ENCODE data around the gene MYT1.
"Not testable (repeated sequence)": the region's sequence is repeated elsewhere in the genome, so short reads cannot be mapped to it uniquely, and the experiment has no call there.

The MYT1 gene

GRCh38 chr20:64130271-64130670 lies 34.0 kb upstream of the MYT1 start:
- Histone ChIP-seq H3K9ac (ENCODE audit: low read depth, low read length) (no peak overlapping the region), H3K36me3 (ENCODE audit: control insufficient read depth, insufficient read depth, low read length) (no peaks in the 10 kb centered on the region), H3K4me1 (ENCODE audit: control insufficient read depth, insufficient read depth, low read length) (no peaks in the 10 kb centered on the region), H3K27me3 (ENCODE audit: control insufficient read depth, insufficient read depth, low read length) (no peaks in the 10 kb centered on the region), H3K4me3 (ENCODE audit: low read depth, low read length) (no peak overlapping the region), H3K9me3 (ENCODE audit: control insufficient read depth, insufficient read depth, low read length) (no peaks in the 10 kb centered on the region)

GRCh38 chr20:64130876-64131275 lies 33.4 kb upstream of the MYT1 start:
- Histone ChIP-seq H3K9ac (ENCODE audit: low read depth, low read length) (no peak overlapping the region), H3K27me3 (ENCODE audit: control insufficient read depth, insufficient read depth, low read length) (no peaks in the 10 kb centered on the region), H3K4me1 (ENCODE audit: control insufficient read depth, insufficient read depth, low read length) (no peaks in the 10 kb centered on the region), H3K9me3 (ENCODE audit: control insufficient read depth, insufficient read depth, low read length) (no peaks in the 10 kb centered on the region), H3K36me3 (ENCODE audit: control insufficient read depth, insufficient read depth, low read length) (no peaks in the 10 kb centered on the region), H3K4me3 (ENCODE audit: low read depth, low read length) (no peak overlapping the region)

GRCh38 chr20:64131406-64131805 lies 32.8 kb upstream of the MYT1 start:
- Histone ChIP-seq H3K9me3 (ENCODE audit: control insufficient read depth, insufficient read depth, low read length) (no peaks in the 10 kb centered on the region), H3K4me1 (ENCODE audit: control insufficient read depth, insufficient read depth, low read length) (no peaks in the 10 kb centered on the region)

GRCh38 chr20:64133951-64134407 lies 30.3 kb upstream of the MYT1 start:
- H3K4me3 ChIP-seq (ENCODE audit: low read depth, low read length): no peak overlapping the region
- H3K4me1 ChIP-seq (ENCODE audit: control insufficient read depth, insufficient read depth, low read length): no peaks in the 10 kb centered on the region
- H3K9ac ChIP-seq (ENCODE audit: low read depth, low read length): no peak overlapping the region

More at GRCh38 chr20:64131406-64131805, 32.8 kb upstream of the MYT1 start:
- H3K4me3 ChIP-seq (ENCODE audit: low read depth, low read length): no peak overlapping the region
- H3K36me3 ChIP-seq (ENCODE audit: control insufficient read depth, insufficient read depth, low read length): no peaks in the 10 kb centered on the region
- no peak overlapping the region for H3K9ac ChIP-seq (ENCODE audit: low read depth, low read length)
- H3K27me3 ChIP-seq (ENCODE audit: control insufficient read depth, insufficient read depth, low read length): no peaks in the 10 kb centered on the region

GRCh38 chr20:64134744-64135143 lies 29.5 kb upstream of the MYT1 start:
- H3K9ac ChIP-seq (ENCODE audit: low read depth, low read length); H3K27me3 ChIP-seq (ENCODE audit: control insufficient read depth, insufficient read depth, low read length); H3K4me1 ChIP-seq (ENCODE audit: control insufficient read depth, insufficient read depth, low read length); H3K4me3 ChIP-seq (ENCODE audit: low read depth, low read length); H3K36me3 ChIP-seq (ENCODE audit: control insufficient read depth, insufficient read depth, low read length); H3K9me3 ChIP-seq (ENCODE audit: control insufficient read depth, insufficient read depth, low read length): not testable (repeated sequence)

More at GRCh38 chr20:64133951-64134407, 30.3 kb upstream of the MYT1 start:
- Histone ChIP-seq H3K27me3 (ENCODE audit: control insufficient read depth, insufficient read depth, low read length) (no peaks in the 10 kb centered on the region), H3K9me3 (ENCODE audit: control insufficient read depth, insufficient read depth, low read length) (no peaks in the 10 kb centered on the region), H3K36me3 (ENCODE audit: control insufficient read depth, insufficient read depth, low read length) (no peaks in the 10 kb centered on the region)

GRCh38 chr20:64136004-64136710 lies 28.1 kb upstream of the MYT1 start:
- Histone ChIP-seq H3K36me3 (ENCODE audit: control insufficient read depth, insufficient read depth, low read length) (no peaks in the 10 kb centered on the region), H3K4me3 (ENCODE audit: low read depth, low read length) (no peak overlapping the region), H3K9me3 (ENCODE audit: control insufficient read depth, insufficient read depth, low read length) (no peaks in the 10 kb centered on the region), H3K4me1 (ENCODE audit: control insufficient read depth, insufficient read depth, low read length) (peaks cover 2% of the 10 kb centered on the region), H3K9ac (ENCODE audit: low read depth, low read length) (no peak overlapping the region), H3K27me3 (ENCODE audit: control insufficient read depth, insufficient read depth, low read length) (no peaks in the 10 kb centered on the region)

GRCh38 chr20:64137598-64138031 lies 26.6 kb upstream of the MYT1 start:
- no peaks in the 10 kb centered on the region for H3K27me3 ChIP-seq (ENCODE audit: control insufficient read depth, insufficient read depth, low read length)
- H3K9ac ChIP-seq (ENCODE audit: low read depth, low read length): no peak overlapping the region
- H3K4me3 ChIP-seq (ENCODE audit: low read depth, low read length): no peak overlapping the region
- H3K9me3 ChIP-seq (ENCODE audit: control insufficient read depth, insufficient read depth, low read length): no peaks in the 10 kb centered on the region
- peaks cover 2% of the 10 kb centered on the region for H3K4me1 ChIP-seq (ENCODE audit: control insufficient read depth, insufficient read depth, low read length)
- H3K36me3 ChIP-seq (ENCODE audit: control insufficient read depth, insufficient read depth, low read length): no peaks in the 10 kb centered on the region

GRCh38 chr20:64138276-64138815 lies 25.9 kb upstream of the MYT1 start:
- Histone ChIP-seq H3K9me3 (ENCODE audit: control insufficient read depth, insufficient read depth, low read length) (no peaks in the 10 kb centered on the region), H3K27me3 (ENCODE audit: control insufficient read depth, insufficient read depth, low read length) (no peaks in the 10 kb centered on the region), H3K36me3 (ENCODE audit: control insufficient read depth, insufficient read depth, low read length) (no peaks in the 10 kb centered on the region), H3K4me3 (ENCODE audit: low read depth, low read length) (no peak overlapping the region), H3K9ac (ENCODE audit: low read depth, low read length) (no peak overlapping the region), H3K4me1 (ENCODE audit: control insufficient read depth, insufficient read depth, low read length) (peaks cover 2% of the 10 kb centered on the region)

- no peaks in the 10 kb centered on the region for H3K27me3 ChIP-seq (ENCODE audit: control insufficient read depth, insufficient read depth, low read length)
- no peaks in the 10 kb centered on the region for H3K36me3 ChIP-seq (ENCODE audit: control insufficient read depth, insufficient read depth, low read length)
- peaks cover 2% of the 10 kb centered on the region for H3K9me3 ChIP-seq (ENCODE audit: control insufficient read depth, insufficient read depth, low read length)
- H3K4me1 ChIP-seq (ENCODE audit: control insufficient read depth, insufficient read depth, low read length): peaks cover 2% of the 10 kb centered on the region
- no peak overlapping the region for H3K9ac ChIP-seq (ENCODE audit: low read depth, low read length)
- no peak overlapping the region for H3K4me3 ChIP-seq (ENCODE audit: low read depth, low read length)
Observed at GRCh38 chr20:64139199-64140060, 24.8 kb upstream of the MYT1 start.

- peaks cover 2% of the 10 kb centered on the region for H3K4me1 ChIP-seq (ENCODE audit: control insufficient read depth, insufficient read depth, low read length)
- H3K9ac ChIP-seq (ENCODE audit: low read depth, low read length): no peak overlapping the region
- H3K27me3 ChIP-seq (ENCODE audit: control insufficient read depth, insufficient read depth, low read length): no peaks in the 10 kb centered on the region
- no peak overlapping the region for H3K4me3 ChIP-seq (ENCODE audit: low read depth, low read length)
- H3K36me3 ChIP-seq (ENCODE audit: control insufficient read depth, insufficient read depth, low read length): no peaks in the 10 kb centered on the region
- H3K9me3 ChIP-seq (ENCODE audit: control insufficient read depth, insufficient read depth, low read length): peaks cover 7% of the 10 kb centered on the region
Observed at GRCh38 chr20:64140061-64140931, 24.0 kb upstream of the MYT1 start.

GRCh38 chr20:64140956-64141355 lies 23.3 kb upstream of the MYT1 start:
- peaks cover 8% of the 10 kb centered on the region for H3K9me3 ChIP-seq (ENCODE audit: control insufficient read depth, insufficient read depth, low read length)
- no peaks in the 10 kb centered on the region for H3K36me3 ChIP-seq (ENCODE audit: control insufficient read depth, insufficient read depth, low read length)
- H3K9ac ChIP-seq (ENCODE audit: low read depth, low read length): no peak overlapping the region
- no peaks in the 10 kb centered on the region for H3K27me3 ChIP-seq (ENCODE audit: control insufficient read depth, insufficient read depth, low read length)
- no peak overlapping the region for H3K4me3 ChIP-seq (ENCODE audit: low read depth, low read length)
- H3K4me1 ChIP-seq (ENCODE audit: control insufficient read depth, insufficient read depth, low read length): peaks cover 2% of the 10 kb centered on the region
